ENCODE results near the gene EIF4G3. TPM values are rescaled to one million over a fixed set of nuclear protein-coding genes. Genes with fewer than 3 reads are reported as not detected.

EIF4G3 gene
- total RNA-seq, 4 donors from 2014 or later, result 28.3 to 55.5 (median 35.5) TPM

DNA sequence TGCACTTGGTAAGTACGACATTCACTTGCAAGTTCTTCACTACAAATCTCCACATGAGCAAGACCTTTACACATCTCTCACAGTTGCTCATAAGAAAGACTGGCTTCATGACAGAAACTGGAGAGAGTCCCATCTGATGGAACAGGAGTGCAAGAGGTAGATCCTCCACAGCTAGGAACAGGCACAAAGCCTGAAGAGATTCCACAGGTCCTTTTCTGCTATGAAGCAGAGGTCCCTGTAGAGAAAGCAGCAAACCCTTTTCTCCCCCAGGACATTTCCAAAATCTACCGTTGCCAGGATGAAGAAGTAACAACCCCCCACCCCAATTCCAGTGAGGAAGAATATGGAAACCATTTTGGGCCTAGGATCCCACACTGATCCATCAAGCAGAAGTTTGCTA is 47.3 kb downstream of the EIF4G3 start:
- intact Hi-C loops (cut with DNase I), result no loop called here

DNA sequence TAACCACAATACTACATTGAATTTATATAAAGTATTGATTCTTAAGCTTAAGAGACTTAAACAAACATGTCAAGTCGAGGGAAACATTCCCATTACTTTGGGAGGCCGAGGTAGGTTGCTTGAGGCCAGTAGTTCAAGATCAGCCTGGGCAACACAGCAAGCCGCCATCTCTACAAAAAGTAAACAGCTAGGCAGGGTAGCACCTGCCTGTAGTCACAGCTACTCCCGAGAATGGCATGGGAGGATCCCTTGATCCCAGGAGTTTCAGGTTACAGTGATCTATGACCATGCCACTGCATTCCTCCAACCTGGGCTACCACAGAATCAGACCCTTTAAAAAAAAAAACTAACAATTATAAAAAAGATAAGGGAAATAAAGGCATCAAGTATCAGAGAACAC is 50.4 kb downstream of the EIF4G3 start:
- WGBS, 2 donors, result 74 to 84% methylated on average over 4 of the region's 4 CpGs

More for the DNA sequence above, 47.3 kb downstream of the EIF4G3 start:
- Histone ChIP-seq H3K36me3 (peaks cover 0 to 42% (median 0%) of the 10 kb centered on the region in 3 donors), H3K27me3 (no peaks in the 10 kb centered on the region), H3K27ac (no peak overlapping the region), H3K4me1 (no peaks in the 10 kb centered on the region), H3K4me3 (no peak overlapping the region), H3K9me3 (no peaks in the 10 kb centered on the region)
- DNase-seq, result no peak
- no peak for TF ChIP-seq POLR2A (IDR thresholded peaks at IDR 0.05)
- TF ChIP-seq, protein P1, sequence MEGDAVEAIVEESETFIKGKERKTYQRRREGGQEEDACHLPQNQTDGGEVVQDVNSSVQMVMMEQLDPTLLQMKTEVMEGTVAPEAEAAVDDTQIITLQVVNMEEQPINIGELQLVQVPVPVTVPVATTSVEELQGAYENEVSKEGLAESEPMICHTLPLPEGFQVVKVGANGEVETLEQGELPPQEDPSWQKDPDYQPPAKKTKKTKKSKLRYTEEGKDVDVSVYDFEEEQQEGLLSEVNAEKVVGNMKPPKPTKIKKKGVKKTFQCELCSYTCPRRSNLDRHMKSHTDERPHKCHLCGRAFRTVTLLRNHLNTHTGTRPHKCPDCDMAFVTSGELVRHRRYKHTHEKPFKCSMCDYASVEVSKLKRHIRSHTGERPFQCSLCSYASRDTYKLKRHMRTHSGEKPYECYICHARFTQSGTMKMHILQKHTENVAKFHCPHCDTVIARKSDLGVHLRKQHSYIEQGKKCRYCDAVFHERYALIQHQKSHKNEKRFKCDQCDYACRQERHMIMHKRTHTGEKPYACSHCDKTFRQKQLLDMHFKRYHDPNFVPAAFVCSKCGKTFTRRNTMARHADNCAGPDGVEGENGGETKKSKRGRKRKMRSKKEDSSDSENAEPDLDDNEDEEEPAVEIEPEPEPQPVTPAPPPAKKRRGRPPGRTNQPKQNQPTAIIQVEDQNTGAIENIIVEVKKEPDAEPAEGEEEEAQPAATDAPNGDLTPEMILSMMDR (IDR thresholded peaks at IDR 0.05), result no peak
- 50% methylated on average over 2 of the region's 2 CpGs for whole genome bisulfite sequencing, 2 donors

DNA sequence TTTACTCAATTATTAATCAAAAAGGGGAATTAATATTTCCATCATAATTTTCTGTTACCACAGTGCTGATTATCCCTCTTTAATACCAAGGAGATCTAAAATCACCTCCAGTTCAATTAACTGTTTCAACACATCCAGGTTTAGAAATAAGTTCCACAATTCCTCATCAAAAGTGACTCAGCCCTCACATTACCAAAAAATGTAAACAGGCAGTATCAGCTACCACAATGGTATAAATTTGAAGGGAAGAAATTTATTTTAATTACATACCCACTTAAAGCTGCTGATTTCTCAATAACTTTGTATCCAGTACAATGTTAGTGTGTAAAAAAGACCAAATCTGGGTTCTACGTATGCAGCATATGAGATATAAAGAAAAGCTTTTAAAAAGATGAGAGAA is 51.9 kb downstream of the EIF4G3 start:
- intact Hi-C loops (cut with DNase I), result no loop called here
- TF ChIP-seq, protein P1 (IDR thresholded peaks at IDR 0.05), result no peak
- TF ChIP-seq POLR2A (IDR thresholded peaks at IDR 0.05), result no peak
- no peak for DNase-seq
- H3K27me3 ChIP-seq, result no peaks in the 10 kb centered on the region
- H3K4me1 ChIP-seq, result peaks cover 0 to 8% (median 0%) of the 10 kb centered on the region in 3 donors
- H3K36me3 ChIP-seq, result peaks cover 0 to 32% (median 0%) of the 10 kb centered on the region in 3 donors
- H3K4me3 ChIP-seq, result no peak overlapping the region
- H3K27ac ChIP-seq, result no peak overlapping the region
- no peaks in the 10 kb centered on the region for H3K9me3 ChIP-seq
- WGBS, 2 donors, result 83 to 92% methylated on average over 1 of the region's 1 CpG

More for the DNA sequence above, 50.4 kb downstream of the EIF4G3 start:
- H3K27me3 ChIP-seq, result no peaks in the 10 kb centered on the region
- H3K36me3 ChIP-seq, result peaks cover 0 to 32% (median 0%) of the 10 kb centered on the region in 3 donors
- H3K27ac ChIP-seq, result no peak overlapping the region
- no peak for DNase-seq
- no peak overlapping the region for H3K4me3 ChIP-seq
- no peak for TF ChIP-seq POLR2A (IDR thresholded peaks at IDR 0.05)
- TF ChIP-seq, protein P1 (IDR thresholded peaks at IDR 0.05), result no peak
- no peaks in the 10 kb centered on the region for H3K9me3 ChIP-seq
- H3K4me1 ChIP-seq, result peaks cover 0 to 8% (median 0%) of the 10 kb centered on the region in 3 donors
- intact Hi-C loops (cut with DNase I), result no loop called here

DNA sequence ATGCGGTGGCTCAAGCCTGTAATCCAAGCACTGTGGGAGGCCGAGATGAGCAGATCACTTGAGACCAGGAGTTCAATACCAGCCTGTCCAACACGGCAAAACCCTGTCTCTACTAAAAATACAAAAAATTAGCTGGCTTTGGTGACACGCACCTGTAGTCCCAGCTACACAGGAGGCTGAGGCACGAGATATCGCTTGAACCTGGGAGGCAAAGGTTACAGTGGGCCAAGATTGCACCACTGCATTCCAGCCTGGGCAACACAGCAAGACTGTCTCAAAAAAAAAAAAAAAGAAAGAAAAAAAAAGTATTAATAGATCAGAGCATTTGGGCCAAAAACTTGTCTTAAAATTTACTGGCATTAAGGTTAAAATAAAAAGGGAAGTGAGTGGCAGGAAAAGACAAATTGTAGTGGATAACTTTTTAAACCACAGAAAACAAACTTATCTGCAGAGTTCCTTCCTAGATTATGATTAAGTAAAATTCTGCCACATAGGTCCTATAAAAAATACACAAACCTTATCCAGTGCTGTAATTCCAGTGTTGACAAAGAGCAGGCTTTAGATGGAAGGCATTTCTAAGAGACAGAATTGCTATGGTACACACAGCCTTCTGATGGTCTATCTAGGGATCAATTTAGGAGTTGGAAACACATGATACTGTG is 53.3 kb downstream of the EIF4G3 start:
- 84 to 86% methylated on average over 6 of the region's 6 CpGs for WGBS, 2 donors
- Histone ChIP-seq H3K4me1 (peaks cover 0 to 8% (median 0%) of the 10 kb centered on the region in 3 donors), H3K27ac (no peak overlapping the region), H3K9me3 (no peaks in the 10 kb centered on the region), H3K36me3 (peaks cover 0 to 32% (median 0%) of the 10 kb centered on the region in 3 donors), H3K27me3 (no peaks in the 10 kb centered on the region), H3K4me3 (no peak overlapping the region)
- intact Hi-C loops (cut with DNase I), result no loop called here
- TF ChIP-seq, protein P1 (IDR thresholded peaks at IDR 0.05), result no peak
- DNase-seq, result no peak

DNA sequence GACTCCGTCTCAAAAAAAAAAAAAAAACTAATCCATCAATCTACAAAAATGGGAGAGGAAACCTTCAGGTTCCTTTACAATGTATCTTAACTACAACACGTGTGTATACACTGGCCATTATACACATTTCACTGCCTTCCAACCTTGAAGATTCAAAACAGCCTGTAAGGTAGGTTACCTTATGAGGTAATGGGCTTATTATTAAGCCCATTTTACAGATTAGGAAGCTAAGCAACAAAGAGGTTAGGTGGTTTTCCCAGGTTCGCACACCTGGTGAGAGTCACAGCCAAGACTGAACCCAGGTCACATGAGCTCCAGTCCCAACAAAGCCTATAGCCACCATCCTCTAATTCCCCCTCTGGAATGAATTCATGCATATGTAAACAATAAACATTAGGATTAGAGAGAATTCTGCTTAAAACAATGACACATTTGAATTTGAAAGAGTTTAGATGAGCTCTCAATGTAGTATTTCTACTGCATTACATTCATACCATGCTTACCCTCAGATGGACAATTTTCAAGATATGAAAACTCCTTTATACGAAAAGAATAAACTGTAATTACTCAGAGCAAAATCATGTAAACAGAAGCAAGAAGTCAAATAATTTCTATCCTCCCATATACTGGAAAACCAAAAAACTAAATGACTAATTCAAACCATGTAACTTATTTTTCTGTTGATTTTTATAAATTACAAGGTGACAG is 54.8 kb downstream of the EIF4G3 start:
- H3K4me3 ChIP-seq, result no peak overlapping the region
- H3K27me3 ChIP-seq, result no peaks in the 10 kb centered on the region
- peaks cover 0 to 22% (median 0%) of the 10 kb centered on the region in 3 donors for H3K36me3 ChIP-seq
- H3K27ac ChIP-seq, result no peak overlapping the region
- TF ChIP-seq POLR2A (IDR thresholded peaks at IDR 0.05), result no peak
- TF ChIP-seq, protein P1 (IDR thresholded peaks at IDR 0.05), result no peak
- H3K9me3 ChIP-seq, result no peaks in the 10 kb centered on the region
- intact Hi-C loops (cut with DNase I), result no loop called here
- DNase-seq, result no peak
- 86 to 93% methylated on average over 4 of the region's 4 CpGs for WGBS, 2 donors
- H3K4me1 ChIP-seq, result peaks cover 0 to 18% (median 0%) of the 10 kb centered on the region in 3 donors

Data from esophagus squamous epithelium (tissue), 5 donors.